Thymus (tissue), 11 donors: Measurements from ENCODE around the gene RNF157. TPM values are rescaled to one million over a fixed set of nuclear protein-coding genes. Genes with fewer than 3 reads are reported as not detected.

Experiments used
- DNase-seq, 9 donors: peaks; one replicate each; pipeline ENCODE4 v3.0.0-alpha.2; 2013; ENCODE audit warnings: low spot score in 9 of 9, low read depth in 6 of 9, missing footprints in 1 of 9
- H3K27ac ChIP-seq, 2 donors: one replicate each; pipeline ENCODE4 v1.5.1; 2013; ENCODE audit warnings: control low read depth in 1 of 2, low read depth in 1 of 2, low read length in 1 of 2, mild to moderate bottlenecking in 1 of 2, moderate library complexity in 1 of 2
- H3K27me3 ChIP-seq, 2 donors: one replicate each; pipeline ENCODE4 v1.5.1; 2013; ENCODE audit warnings: low read length in 1 of 2; ENCODE audit not compliant: control insufficient read depth in 2 of 2, insufficient read depth in 1 of 2
- H3K36me3 ChIP-seq, 2 donors: one replicate each; pipeline ENCODE4 v1.5.1; 2013; ENCODE audit warnings: low read length in 1 of 2, mild to moderate bottlenecking in 1 of 2, moderate library complexity in 1 of 2; ENCODE audit not compliant: control insufficient read depth in 2 of 2, insufficient read depth in 2 of 2
- H3K4me1 ChIP-seq, 2 donors: one replicate each; pipeline ENCODE4 v1.5.1; 2013; ENCODE audit warnings: low read length in 2 of 2; ENCODE audit not compliant: control insufficient read depth in 2 of 2, insufficient read depth in 2 of 2
- H3K4me3 ChIP-seq, 2 donors: one replicate each; pipeline ENCODE4 v1.5.1; 2013; ENCODE audit warnings: low read length in 2 of 2, control low read depth in 1 of 2, mild to moderate bottlenecking in 1 of 2
- H3K9me3 ChIP-seq, 2 donors: one replicate each; pipeline ENCODE4 v1.5.1; 2013; ENCODE audit warnings: low read length in 1 of 2, mild to moderate bottlenecking in 1 of 2; ENCODE audit not compliant: control insufficient read depth in 2 of 2, insufficient read depth in 1 of 2
- WGBS: extraction: QIAGEN DNeasy Blood & Tissue Kit; methylation state at CpG from one replicate; pipeline ENCODE4 v1.1.7; 2013; 5-methylcytosine and 5-hydroxymethylcytosine counted together
- polyA plus RNA-seq: library from polyadenylated mRNA; stranded (reverse); fragments of 200-250 nt; gene quantifications from one replicate; pipeline ENCODE4 v1.2.3, GENCODE V29; 2013
- total RNA-seq: library from RNA; stranded (reverse); fragments of 120-200 nt; gene quantifications from one replicate; pipeline ENCODE4 v1.2.4, GENCODE V29; 2013
- donor health status: healthy.

Gene RNF157
- total and polyA plus RNA-seq, 2 donors, result 0.61 to 1.6 TPM

GRCh38 chr17:76265624-76266243 is 25.4 kb upstream of the RNF157 start:
- Histone ChIP-seq H3K27ac (peak overlapping the region; percentile 76 to 93), H3K4me1 (peaks cover 37 to 77% of the 10 kb centered on the region in 2 donors), H3K9me3 (peaks cover 0 to 4% of the 10 kb centered on the region in 2 donors), H3K27me3 (no peaks in the 10 kb centered on the region), H3K4me3 (peak overlapping the region; percentile 77 to 99), H3K36me3 (peaks cover 23 to 35% of the 10 kb centered on the region in 2 donors)
- WGBS, result under 1% methylated on average over 76 of the region's 76 CpGs
- peak in 3 of 9 donors; percentile 46 to 74 (median 53) for DNase-seq

GRCh38 chr17:76264755-76265623 is 24.7 kb upstream of the RNF157 start, which contains the start of gene UBALD2:
Gene UBALD2 (plus strand): TSS chr17:76265348. CDS start chr17:76265506, 158 bp downstream.
- Histone ChIP-seq H3K9me3 (peaks cover 0 to 4% of the 10 kb centered on the region in 2 donors), H3K4me3 (peak within 1 kb of the TSS; percentile 77 to 99), H3K36me3 (peaks cover 17 to 29% of the 10 kb centered on the region in 2 donors), H3K27me3 (no peaks in the 10 kb centered on the region), H3K27ac (peak within 1 kb of the TSS; percentile 76 to 93), H3K4me1 (peaks cover 37 to 71% of the 10 kb centered on the region in 2 donors)
- WGBS, result under 1% methylated on average over 94 of the region's 94 CpGs
- peak; percentile 92 to 99 (median 96) for DNase-seq

DNA sequence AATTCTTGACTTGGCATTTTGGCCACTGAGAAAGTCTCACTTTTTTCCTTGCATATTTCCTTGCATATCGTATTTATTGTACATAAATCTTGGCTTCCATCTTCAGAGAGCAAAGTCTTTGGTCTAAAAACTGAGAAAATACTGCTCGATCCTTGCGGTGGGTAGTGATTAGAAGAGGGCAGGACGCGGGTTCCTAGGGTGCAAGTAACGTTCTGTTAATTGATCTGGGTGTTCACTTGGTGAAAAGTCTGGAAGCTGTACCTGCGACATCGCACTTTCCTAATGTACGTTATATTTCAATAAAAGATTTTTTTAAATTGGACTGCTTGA is 24.1 kb upstream of the RNF157 start:
- Histone ChIP-seq H3K27me3 (no peaks in the 10 kb centered on the region), H3K27ac (peak overlapping the region; percentile 50 to 68), H3K4me1 (peaks cover 37 to 65% of the 10 kb centered on the region in 2 donors), H3K36me3 (peaks cover 14 to 23% of the 10 kb centered on the region in 2 donors), H3K9me3 (peaks cover 0 to 4% of the 10 kb centered on the region in 2 donors), H3K4me3 (peak overlapping the region in 1 of 2 donors; percentile 1)
- 83% methylated on average over 9 of the region's 9 CpGs for WGBS
- DNase-seq, result no peak

GRCh38 chr17:76263896-76264295 is 23.6 kb upstream of the RNF157 start:
- H3K27me3 ChIP-seq, result no peaks in the 10 kb centered on the region
- 97% methylated on average over 5 of the region's 5 CpGs for WGBS
- no peaks in the 10 kb centered on the region for H3K9me3 ChIP-seq
- DNase-seq, result no peak
- peaks cover 9 to 18% of the 10 kb centered on the region in 2 donors for H3K36me3 ChIP-seq
- H3K27ac ChIP-seq, result peak overlapping the region in 1 of 2 donors; percentile 64
- no peak overlapping the region for H3K4me3 ChIP-seq
- peaks cover 34 to 60% of the 10 kb centered on the region in 2 donors for H3K4me1 ChIP-seq

DNA sequence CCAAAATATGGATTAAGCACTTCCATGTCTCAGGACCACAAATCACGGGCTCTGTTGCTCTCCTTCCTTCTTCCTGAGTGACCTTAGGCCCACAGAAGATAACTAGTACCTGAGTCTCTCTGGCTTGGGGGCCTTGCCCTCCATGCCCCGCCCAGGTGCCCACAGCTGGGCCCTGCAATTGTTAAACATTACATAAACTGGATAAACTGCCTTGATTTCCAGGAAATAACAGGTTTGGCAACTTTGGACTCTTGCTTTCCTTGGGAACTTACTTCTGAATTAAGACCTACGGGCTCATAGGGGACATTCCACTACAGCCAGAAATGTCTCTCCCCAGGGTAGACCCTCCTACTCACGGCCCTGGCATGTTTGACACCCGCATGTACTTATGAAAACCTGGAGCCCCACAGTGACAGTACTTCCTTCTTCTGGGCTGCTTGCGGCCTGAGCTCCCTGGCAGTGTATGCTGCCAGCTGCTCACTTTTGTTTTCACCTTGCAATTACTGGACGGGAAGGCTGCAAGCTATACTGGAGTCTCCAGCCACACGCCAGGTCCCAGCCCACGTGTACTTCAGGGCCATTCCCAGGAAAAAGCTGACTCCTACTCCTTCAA is 22.5 kb upstream of the RNF157 start:
- H3K4me1 ChIP-seq, result peaks cover 24 to 49% of the 10 kb centered on the region in 2 donors
- peaks cover 0 to 10% of the 10 kb centered on the region in 2 donors for H3K36me3 ChIP-seq
- DNase-seq, result peak in 2 of 9 donors; percentile 48 to 71
- no peak overlapping the region for H3K4me3 ChIP-seq
- peak overlapping the region in 1 of 2 donors; percentile 39 for H3K27ac ChIP-seq
- H3K27me3 ChIP-seq, result no peaks in the 10 kb centered on the region
- H3K9me3 ChIP-seq, result no peaks in the 10 kb centered on the region
- 29% methylated on average over 9 of the region's 9 CpGs for WGBS

DNA sequence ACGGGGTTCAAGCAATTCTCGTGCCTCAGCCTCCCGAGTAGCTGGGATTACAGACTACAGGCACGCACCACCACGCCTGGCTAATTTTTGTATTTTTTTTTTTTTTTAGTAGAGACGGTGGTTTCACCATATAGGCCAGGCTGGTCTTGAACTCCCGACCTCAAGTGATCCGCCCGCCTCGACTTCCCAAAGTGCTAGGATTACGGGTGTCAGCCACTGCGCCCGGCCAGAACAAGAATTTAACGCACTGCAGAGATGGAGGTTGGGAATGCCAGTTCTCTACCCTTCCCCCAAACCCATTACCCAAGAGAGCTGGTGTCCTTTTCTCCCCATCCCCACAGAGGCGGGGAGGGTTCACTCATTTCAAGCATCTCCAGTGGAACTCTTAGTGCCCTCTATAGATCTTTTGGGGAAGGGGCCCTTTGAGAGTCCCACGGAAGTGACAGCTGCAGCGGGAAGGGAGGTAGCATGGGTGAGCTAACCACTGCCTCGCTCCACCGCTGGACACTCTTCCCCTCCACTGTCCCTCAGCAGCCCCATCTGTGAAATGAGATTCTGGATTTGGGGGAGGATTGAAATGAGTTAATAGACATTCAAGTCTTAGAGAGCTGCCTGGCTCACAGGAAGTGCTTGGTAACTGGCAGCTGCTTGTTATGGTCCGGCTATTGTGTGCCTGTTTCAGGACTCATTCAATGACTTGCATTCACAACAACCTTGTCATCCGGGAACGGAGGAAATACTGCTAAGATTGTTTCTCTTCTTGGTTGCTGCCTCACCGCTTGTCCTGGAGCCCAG is 21.3 kb upstream of the RNF157 start:
- Histone ChIP-seq H3K4me1 (peaks cover 13 to 38% of the 10 kb centered on the region in 2 donors), H3K27ac (peak overlapping the region in 1 of 2 donors; percentile 69), H3K36me3 (no peaks in the 10 kb centered on the region), H3K4me3 (no peak overlapping the region), H3K9me3 (no peaks in the 10 kb centered on the region), H3K27me3 (no peaks in the 10 kb centered on the region)
- DNase-seq, result peak in 1 of 9 donors; percentile 58
- WGBS, result 77% methylated on average over 23 of the region's 23 CpGs

DNA sequence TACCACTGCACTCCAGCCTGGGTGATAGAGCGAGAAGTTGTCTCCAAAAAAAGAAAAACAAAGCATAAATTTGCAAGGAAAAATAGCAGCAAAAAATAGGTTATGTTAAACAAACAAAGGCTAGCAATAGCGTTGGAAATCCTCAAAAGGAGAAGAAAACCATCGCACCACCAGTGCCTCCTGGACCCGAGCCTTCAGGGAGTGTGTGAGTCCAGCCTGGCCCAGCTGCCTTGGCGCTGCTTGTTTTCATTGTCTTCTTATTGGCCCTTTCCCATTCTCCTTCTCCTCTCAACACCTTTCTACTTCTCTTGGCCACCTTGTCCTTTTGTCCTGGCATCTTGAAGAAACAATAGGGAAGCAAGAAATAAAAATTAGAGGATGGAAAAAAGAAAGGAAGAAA is 20.4 kb upstream of the RNF157 start:
- WGBS, result 86% methylated on average over 5 of the region's 5 CpGs
- Histone ChIP-seq H3K27ac (no peak overlapping the region), H3K4me1 (peaks cover 11 to 37% of the 10 kb centered on the region in 2 donors), H3K36me3 (no peaks in the 10 kb centered on the region), H3K9me3 (no peaks in the 10 kb centered on the region), H3K27me3 (no peaks in the 10 kb centered on the region), H3K4me3 (no peak overlapping the region)
- DNase-seq, result no peak

DNA sequence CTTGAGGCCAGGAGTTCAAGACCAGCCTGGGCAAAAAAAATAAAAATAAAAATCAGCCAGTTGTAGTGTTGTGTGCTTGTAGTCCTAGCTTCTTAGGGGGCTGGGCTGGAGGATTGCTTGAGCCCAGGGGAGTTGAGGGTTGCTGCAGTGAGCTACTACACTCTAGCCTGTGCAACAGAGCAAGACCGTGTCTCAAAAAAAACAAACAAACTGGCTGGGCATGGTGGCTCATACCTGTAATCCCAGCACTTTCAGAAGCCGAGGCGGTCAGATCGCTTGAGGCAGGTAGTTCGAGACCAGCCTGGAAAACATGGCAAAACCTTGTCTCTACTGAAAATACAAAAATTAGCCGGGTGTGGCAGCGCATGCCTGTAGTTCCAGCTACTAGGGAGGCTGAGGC is 19.9 kb upstream of the RNF157 start:
- no peak overlapping the region for H3K4me3 ChIP-seq
- H3K4me1 ChIP-seq, result peaks cover 11 to 37% of the 10 kb centered on the region in 2 donors
- no peak for DNase-seq
- H3K27ac ChIP-seq, result no peak overlapping the region
- no peaks in the 10 kb centered on the region for H3K9me3 ChIP-seq
- WGBS, result 99% methylated on average over 7 of the region's 7 CpGs
- no peaks in the 10 kb centered on the region for H3K27me3 ChIP-seq
- no peaks in the 10 kb centered on the region for H3K36me3 ChIP-seq
